ENCODE measurements around the gene BRD4.
A peak's percentile ranks its signal among the peaks of the same experiment; 100 is the strongest.
"Not testable (repeated sequence)": the region's sequence is repeated elsewhere in the genome, so short reads cannot be mapped to it uniquely, and the experiment has no call there.

The BRD4 gene

GRCh38 chr19:15332311-15332996 is at the start of gene BRD4:
TSS of gene BRD4 (minus strand) at chr19:15332539. CDS start at chr19:15273099, 59,440 bp downstream.
- DNase-seq (ENCODE audit: low read depth in 2 of 2, low spot score in 1 of 2), result peak; percentile 38 to 60

DNA sequence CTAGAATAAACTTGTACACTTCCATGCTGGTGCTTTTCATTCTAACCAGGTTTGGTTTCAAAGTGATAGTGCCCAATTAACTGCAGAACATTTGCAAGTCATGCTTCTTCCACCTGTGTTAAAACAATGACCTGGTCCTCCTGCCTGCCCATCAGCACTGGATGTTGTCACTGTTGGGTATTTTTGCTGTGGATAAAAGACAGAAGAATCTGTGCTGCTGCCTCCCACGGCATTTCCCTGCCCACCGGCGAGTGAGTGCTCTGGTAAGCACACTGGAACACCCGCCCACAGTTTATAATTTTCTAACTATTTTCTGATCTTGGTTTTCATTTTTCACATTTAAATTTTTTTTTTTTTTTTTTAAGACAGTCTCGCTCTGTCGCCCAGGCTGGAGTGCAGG is 49.5 kb upstream of the BRD4 start:
- DNase-seq (ENCODE audit: low read depth in 2 of 2, low spot score in 1 of 2), result no peak

DNA sequence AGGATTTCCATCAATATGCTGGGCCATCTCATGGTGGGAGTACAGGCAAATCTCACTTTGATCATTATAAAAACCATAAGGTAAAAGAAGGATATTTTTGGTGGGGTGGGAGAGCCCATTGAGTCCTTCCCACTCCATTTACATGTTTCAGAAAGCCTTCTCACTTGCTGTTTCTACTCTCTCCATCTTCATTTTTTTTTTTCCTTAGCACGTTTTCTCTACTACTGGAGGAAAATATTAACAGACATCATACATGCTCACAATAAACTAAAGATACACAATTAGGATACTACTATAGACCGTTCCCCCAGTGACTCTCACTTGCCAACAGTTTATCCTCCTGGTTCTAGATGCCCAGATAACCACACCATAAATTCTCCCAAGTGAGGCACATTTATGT is 49.1 kb upstream of the BRD4 start:
- DNase-seq (ENCODE audit: low read depth in 2 of 2, low spot score in 1 of 2), result no peak

GRCh38 chr19:15379999-15380647 is 47.8 kb upstream of the BRD4 start:
- DNase-seq (ENCODE audit: low read depth in 2 of 2, low spot score in 1 of 2), result no peak

GRCh38 chr19:15379083-15379998 is 47.0 kb upstream of the BRD4 start, which contains the start of gene AKAP8:
TSS of gene AKAP8 (minus strand) at chr19:15379787. CDS start at chr19:15379731, 56 bp downstream.
- peak; percentile 94 to 96 for DNase-seq (ENCODE audit: low read depth in 2 of 2, low spot score in 1 of 2)

GRCh38 chr19:15378534-15379082 is 46.3 kb upstream of the BRD4 start:
- peak in 1 of 2 donors; percentile 18 for DNase-seq (ENCODE audit: low read depth in 2 of 2, low spot score in 1 of 2)

- no peak for DNase-seq (ENCODE audit: low read depth in 2 of 2, low spot score in 1 of 2)
These were observed 42.6 kb upstream of the BRD4 start for GRCh38 chr19:15374796-15375440.

DNA sequence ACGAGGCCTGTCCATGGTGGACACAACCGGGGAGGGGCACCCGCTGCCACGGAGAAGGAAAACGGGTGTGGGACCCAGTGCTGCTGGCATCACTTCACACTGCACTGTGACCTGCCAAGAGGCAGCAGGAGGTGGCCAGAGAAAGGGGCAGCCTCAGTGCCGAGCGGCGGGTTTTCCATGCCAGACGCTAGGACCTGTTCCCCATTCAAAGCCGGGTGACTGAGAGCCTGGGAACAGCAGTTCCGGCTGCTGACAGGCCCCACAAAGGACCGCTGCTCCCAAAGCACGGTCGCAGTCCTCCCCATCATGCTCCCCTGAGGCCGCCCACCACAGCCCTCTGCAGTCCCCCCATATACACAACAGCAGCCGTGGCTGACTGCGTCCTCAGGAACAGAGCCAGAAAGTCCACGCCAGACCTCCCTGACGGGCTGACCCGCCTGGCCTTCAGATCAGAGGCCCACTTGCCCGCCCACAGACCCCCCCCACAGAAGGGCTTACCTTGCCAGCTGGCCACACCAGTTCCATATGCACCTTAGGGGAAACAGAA is 41.8 kb upstream of the BRD4 start:
- no peak for DNase-seq (ENCODE audit: low read depth in 2 of 2, low spot score in 1 of 2)

DNA sequence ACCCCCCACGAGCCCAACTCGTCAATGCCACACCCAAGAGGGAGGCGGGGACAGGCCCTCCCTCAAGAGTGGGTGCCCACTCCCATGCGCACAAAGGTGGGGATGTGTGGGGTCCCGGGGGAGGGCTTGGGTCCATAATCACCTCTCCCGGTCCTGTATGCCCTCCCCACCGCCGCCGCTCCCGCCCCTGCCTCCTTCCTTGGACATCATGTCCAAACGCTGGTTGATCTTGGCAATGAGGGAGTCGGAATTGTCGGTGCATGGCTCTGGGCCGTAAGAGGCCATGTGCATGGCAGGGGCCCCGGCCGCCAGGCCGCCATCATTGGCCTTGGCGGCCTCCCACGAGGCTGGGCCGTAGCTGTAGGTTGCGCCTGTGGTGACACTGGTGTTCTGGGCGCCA is 41.3 kb upstream of the BRD4 start:
- no peak for DNase-seq (ENCODE audit: low read depth in 2 of 2, low spot score in 1 of 2)

GRCh38 chr19:15372891-15373301 is 40.6 kb upstream of the BRD4 start:
- no peak for DNase-seq (ENCODE audit: low read depth in 2 of 2, low spot score in 1 of 2)

GRCh38 chr19:15372470-15372869 is 40.1 kb upstream of the BRD4 start:
- DNase-seq (ENCODE audit: low read depth in 2 of 2, low spot score in 1 of 2), result no peak

- no peak for DNase-seq (ENCODE audit: low read depth in 2 of 2, low spot score in 1 of 2)
These were observed 39.5 kb upstream of the BRD4 start for GRCh38 chr19:15371786-15372380.

- no peak for DNase-seq (ENCODE audit: low read depth in 2 of 2, low spot score in 1 of 2)
These were observed 38.8 kb upstream of the BRD4 start for GRCh38 chr19:15371119-15371518.

- no peak for DNase-seq (ENCODE audit: low read depth in 2 of 2, low spot score in 1 of 2)
These were observed 37.2 kb upstream of the BRD4 start for GRCh38 chr19:15369594-15369891.

DNA sequence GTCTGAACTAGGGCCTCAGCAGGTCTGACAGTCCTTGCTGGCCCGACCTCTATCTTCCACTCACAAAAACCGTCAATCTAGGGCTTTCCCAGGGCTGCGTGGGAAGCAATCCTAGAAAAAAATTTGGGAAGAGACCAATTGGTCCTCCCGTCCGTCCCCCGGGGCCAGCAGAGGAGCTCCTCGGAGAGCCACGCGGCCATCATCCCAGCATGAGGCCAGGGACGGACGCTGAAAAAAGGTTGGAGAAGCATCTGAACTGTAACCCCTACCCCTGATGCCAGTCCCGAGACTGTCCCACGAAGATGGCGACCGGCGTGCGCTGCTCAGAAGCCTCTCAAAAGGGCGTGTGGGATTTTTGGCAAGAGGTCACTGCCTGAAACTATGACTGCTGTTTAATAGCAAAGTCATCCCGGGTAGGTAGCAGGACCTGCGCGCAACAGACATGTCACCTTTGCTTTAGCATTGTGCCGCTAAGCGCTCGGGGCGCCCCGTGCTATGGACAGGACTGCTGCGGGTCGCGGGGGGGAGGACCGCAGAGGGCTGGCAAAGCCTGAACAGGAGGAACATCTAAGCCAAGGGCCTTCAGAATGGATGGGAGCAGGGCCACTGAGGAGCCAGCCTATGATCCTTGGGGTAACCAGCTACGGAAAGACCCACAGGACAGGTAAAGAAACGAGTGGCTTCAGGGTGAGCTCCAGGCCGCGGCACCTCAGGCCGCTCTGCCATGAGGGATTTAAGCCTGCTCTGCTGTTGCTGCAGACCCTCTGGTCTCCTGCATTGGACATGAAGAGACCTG is 36.7 kb upstream of the BRD4 start:
- no peak for DNase-seq (ENCODE audit: low read depth in 2 of 2, low spot score in 1 of 2)

GRCh38 chr19:15368051-15368632 is 35.8 kb upstream of the BRD4 start:
- no peak for DNase-seq (ENCODE audit: low read depth in 2 of 2, low spot score in 1 of 2)

- DNase-seq (ENCODE audit: low read depth in 2 of 2, low spot score in 1 of 2), result no peak
These were observed 35.1 kb upstream of the BRD4 start for GRCh38 chr19:15367439-15367838.

GRCh38 chr19:15365264-15365663 is 32.9 kb upstream of the BRD4 start:
- DNase-seq (ENCODE audit: low read depth in 2 of 2, low spot score in 1 of 2), result no peak

GRCh38 chr19:15363791-15364190 is 31.5 kb upstream of the BRD4 start:
- DNase-seq (ENCODE audit: low read depth in 2 of 2, low spot score in 1 of 2), result not testable (repeated sequence)
